Stimulated activated CD8-positive, alpha-beta memory T cell treated with anti-CD3 and anti-CD28 coated beads, Interleukin-15, amount 100 ng/mL, for 24 hours (primary cell): ENCODE measurements around the gene BCL11B.

Source experiments
- DNase-seq: peaks from one replicate; pipeline ENCODE4 v3.0.0-alpha.2; 2020; ENCODE audit warnings: low read depth

The BCL11B gene

DNA sequence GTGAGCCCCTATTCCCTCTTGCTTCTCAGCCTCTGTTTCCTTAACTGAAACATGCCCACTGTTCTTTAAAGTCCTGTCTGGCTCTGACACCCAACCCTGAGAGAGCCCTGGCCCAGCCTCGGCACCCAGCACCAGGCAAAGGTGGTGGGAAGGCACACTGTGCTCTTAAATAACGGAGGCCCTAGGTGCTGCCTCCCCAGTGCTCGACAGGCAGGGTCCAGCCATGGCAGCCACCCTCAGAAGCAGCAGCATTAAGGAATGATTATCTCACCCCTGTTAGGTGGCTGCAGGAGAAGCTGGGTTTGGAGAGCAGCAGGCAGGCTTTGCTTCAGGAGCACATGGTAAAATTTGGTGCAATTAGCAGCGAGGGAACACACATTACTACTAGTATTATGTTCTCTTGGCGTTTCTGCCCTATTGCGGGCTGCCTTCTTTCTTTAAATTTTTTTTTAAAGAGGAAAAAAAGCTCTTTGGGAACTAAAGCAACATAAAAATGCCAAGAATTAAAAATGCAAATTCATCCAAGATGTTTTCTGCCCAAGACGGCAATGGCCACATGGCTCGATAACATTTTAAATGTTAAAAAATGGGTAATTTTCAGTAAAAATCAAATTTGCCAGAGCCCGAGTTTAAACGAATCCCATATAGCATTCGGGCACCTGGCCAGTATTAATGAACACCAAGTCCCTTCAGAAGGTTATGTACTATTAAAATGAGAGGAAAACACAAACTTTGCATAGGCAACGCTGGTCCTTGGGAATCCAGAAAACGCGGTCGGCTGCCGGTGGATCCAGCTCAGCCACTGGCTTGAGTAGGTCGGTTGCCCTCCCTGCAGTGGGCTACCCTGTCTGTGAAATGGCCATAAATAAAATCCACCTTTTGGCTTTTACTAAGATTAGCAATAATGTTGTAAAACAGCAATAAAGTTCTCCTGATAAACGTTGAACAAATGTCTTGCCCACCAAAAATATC lies 152.2 kb downstream of the BCL11B start:
- DNase-seq: no peak
